Keratinocyte (primary cell): ENCODE results near the gene KRT4. TPM values are rescaled to one million over a fixed set of nuclear protein-coding genes. Genes with fewer than 3 reads are reported as not detected.
A peak's percentile ranks its signal among the peaks of the same experiment; 100 is the strongest.

Source experiments
- DNase-seq: peaks from one replicate; pipeline ENCODE4 v3.0.0-alpha.2; 2011; ENCODE audit warnings: low read depth, missing footprints, low spot score
- FAIRE-seq: peaks from 2 replicates; lab custom pipeline; 2011; peaks lifted over from hg19 to GRCh38; lab: Jason Lieb, UNC
- H2AFZ ChIP-seq: 2 replicates; pipeline ENCODE4 v1.6.0; 2012; ENCODE audit warnings: low read length, control low read depth, inconsistent platforms; ENCODE audit not compliant: control insufficient read depth
- H3K27ac ChIP-seq: 2 replicates; pipeline ENCODE4 v1.5.1; 2011; ENCODE audit warnings: low read length; ENCODE audit not compliant: control insufficient read depth, insufficient read depth
- H3K27me3 ChIP-seq: 3 replicates; pipeline ENCODE4 v1.6.0; 2011; ENCODE audit warnings: low read length; ENCODE audit not compliant: control insufficient read depth, insufficient read depth; ENCODE audit errors: extremely low read depth
- H3K36me3 ChIP-seq, 2 experiments: 2 replicates in 1 of 2; 3 replicates in 1 of 2; pipeline ENCODE4 v1.5.1; 2011; ENCODE audit warnings: low read length in 2 of 2, mild to moderate bottlenecking in 1 of 2; ENCODE audit not compliant: control insufficient read depth in 2 of 2, insufficient read depth in 2 of 2; ENCODE audit errors: extremely low read depth in 1 of 2
- H3K4me1 ChIP-seq: 3 replicates; pipeline ENCODE4 v1.5.1; 2011; ENCODE audit warnings: low read length; ENCODE audit not compliant: control insufficient read depth, insufficient read depth; ENCODE audit errors: extremely low read depth
- H3K4me2 ChIP-seq: 3 replicates; pipeline ENCODE4 v1.6.0; 2011; ENCODE audit warnings: low read depth, low read length; ENCODE audit not compliant: control insufficient read depth, insufficient read depth; ENCODE audit errors: extremely low read depth
- H3K4me3 ChIP-seq, 3 experiments: fragments of 200-600 bp in 1 of 3; sonication (generic) in 1 of 3; 2 replicates in 2 of 3; 3 replicates in 1 of 3; pipeline ENCODE4 v1.5.1; 2011 to 2016; ENCODE audit warnings: low read length in 3 of 3, mild to moderate bottlenecking in 3 of 3, control low read depth in 2 of 3, inconsistent platforms in 1 of 3, low read depth in 1 of 3, mixed read lengths in 1 of 3, mixed run types in 1 of 3, moderate library complexity in 1 of 3; ENCODE audit not compliant: control insufficient read depth in 2 of 3, insufficient read depth in 2 of 3; ENCODE audit errors: extremely low read depth in 1 of 3
- H3K79me2 ChIP-seq: 2 replicates; pipeline ENCODE4 v1.6.0; 2012; ENCODE audit warnings: low read length; ENCODE audit not compliant: control insufficient read depth, insufficient read depth
- H3K9ac ChIP-seq: 3 replicates; pipeline ENCODE4 v1.6.0; 2011; ENCODE audit warnings: low read length; ENCODE audit not compliant: control insufficient read depth, insufficient read depth; ENCODE audit errors: extremely low read depth
- H3K9me1 ChIP-seq: 3 replicates; pipeline ENCODE4 v1.6.0; 2011; ENCODE audit warnings: low read length; ENCODE audit not compliant: control insufficient read depth, insufficient read depth; ENCODE audit errors: extremely low read depth
- H3K9me3 ChIP-seq: 2 replicates; pipeline ENCODE4 v1.5.1; 2012; ENCODE audit warnings: low read depth, low read length; ENCODE audit not compliant: control insufficient read depth
- H4K20me1 ChIP-seq: 3 replicates; pipeline ENCODE4 v1.6.0; 2011; ENCODE audit warnings: low read length; ENCODE audit not compliant: control insufficient read depth, insufficient read depth; ENCODE audit errors: extremely low read depth
- EZH2 ChIP-seq: IDR thresholded peaks from one replicate; pipeline ENCODE4 v1.6.1; 2012; ENCODE audit warnings: inconsistent platforms, mild to moderate bottlenecking, low read length, moderate library complexity
- dilution Hi-C: fragments of 300-500 bp; cut with MboI; formaldehyde crosslinking; loops from one replicate; pipeline ENCODE4 v1.7.0; 2020; ENCODE audit warnings: low sequenced_read_pairs; ENCODE audit not compliant: extremely low pct_ligation_motif_present
- polyA plus RNA-seq, 5 experiments: library from polyadenylated mRNA; depleted of rRNA in 3 of 5; stranded (reverse) in 3 of 5; stranded (forward) in 1 of 5; unstranded in 1 of 5; fragments of >200 nt; gene quantifications; 1 replicate in 1 of 5; 2 replicates in 3 of 5; 3 replicates in 1 of 5; pipeline versions ENCODE4 v1.2.1 to v1.2.3, GENCODE V29; 2011 to 2012; ENCODE audit warnings: missing spikeins in 2 of 5, low read depth in 1 of 5, low replicate concordance in 1 of 5
- TF ChIP-seq, protein P1 (sequence below), 3 experiments: IDR thresholded peaks in 1 of 3; conservative IDR thresholded peaks in 1 of 3; optimal IDR thresholded peaks in 1 of 3; 2 replicates in 2 of 3; 3 replicates in 1 of 3; pipeline versions ENCODE3 to v1.5.1; 2011; ENCODE audit warnings: low read length in 3 of 3, mild to moderate bottlenecking in 3 of 3, moderate library complexity in 2 of 3, control low read depth in 1 of 3, inconsistent platforms in 1 of 3; ENCODE audit not compliant: insufficient read depth in 2 of 3; ENCODE audit errors: extremely low read depth in 1 of 3

Gene KRT4
- polyA plus RNA-seq, 1 donor (not counting 4 experiments of a cell fraction or from before 2014, with no cell fraction given), result 2.0 TPM

DNA sequence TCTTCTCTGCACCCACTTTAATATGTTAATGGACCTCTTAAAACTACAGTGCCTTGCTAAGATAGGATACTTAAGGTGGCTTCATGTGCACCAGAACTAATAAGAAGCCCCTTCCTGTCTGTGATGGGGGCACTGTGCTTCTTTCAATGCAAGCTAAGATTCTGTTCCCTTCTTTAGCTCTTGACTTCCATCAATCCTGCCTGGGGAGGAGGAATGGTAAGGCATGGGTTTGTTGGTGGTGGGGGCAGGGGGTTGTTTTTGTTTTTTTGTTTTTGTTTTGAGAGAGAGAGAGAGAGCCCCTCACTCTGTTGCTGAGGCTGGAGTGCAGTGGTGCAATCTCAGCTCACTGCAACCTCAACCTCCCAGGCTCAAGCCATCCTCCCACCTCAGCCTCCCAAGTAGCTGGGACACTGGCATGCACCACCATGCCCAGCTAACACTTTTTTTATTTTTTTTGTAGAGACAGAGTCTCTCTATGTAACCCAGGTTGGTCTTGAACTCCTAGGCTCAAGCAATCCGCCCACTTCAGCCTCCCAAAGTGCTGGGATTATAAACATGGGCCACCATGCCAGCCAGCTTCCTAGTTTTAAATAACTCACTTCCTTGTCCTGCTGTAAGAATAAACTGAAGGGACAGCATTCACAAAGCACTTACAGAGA is 13.5 kb downstream of the KRT4 start:
- H3K36me3 ChIP-seq, result no peaks in the 10 kb centered on the region
- no peak for TF ChIP-seq EZH2
- no peaks in the 10 kb centered on the region for H4K20me1 ChIP-seq
- DNase-seq, result no peak
- no peaks in the 10 kb centered on the region for H3K27me3 ChIP-seq
- H2AFZ ChIP-seq, result no peak overlapping the region
- no peaks in the 10 kb centered on the region for H3K9me3 ChIP-seq
- H3K27ac ChIP-seq, result no peak overlapping the region
- FAIRE-seq, result no peak
- peaks cover 27% of the 10 kb centered on the region for H3K4me1 ChIP-seq
- H3K4me3 ChIP-seq, result no peak overlapping the region
- H3K9ac ChIP-seq, result no peak overlapping the region
- H3K9me1 ChIP-seq, result no peaks in the 10 kb centered on the region
- H3K79me2 ChIP-seq, result no peaks in the 10 kb centered on the region
- H3K4me2 ChIP-seq, result no peak overlapping the region
- dilution Hi-C loops, result no loop called here

DNA sequence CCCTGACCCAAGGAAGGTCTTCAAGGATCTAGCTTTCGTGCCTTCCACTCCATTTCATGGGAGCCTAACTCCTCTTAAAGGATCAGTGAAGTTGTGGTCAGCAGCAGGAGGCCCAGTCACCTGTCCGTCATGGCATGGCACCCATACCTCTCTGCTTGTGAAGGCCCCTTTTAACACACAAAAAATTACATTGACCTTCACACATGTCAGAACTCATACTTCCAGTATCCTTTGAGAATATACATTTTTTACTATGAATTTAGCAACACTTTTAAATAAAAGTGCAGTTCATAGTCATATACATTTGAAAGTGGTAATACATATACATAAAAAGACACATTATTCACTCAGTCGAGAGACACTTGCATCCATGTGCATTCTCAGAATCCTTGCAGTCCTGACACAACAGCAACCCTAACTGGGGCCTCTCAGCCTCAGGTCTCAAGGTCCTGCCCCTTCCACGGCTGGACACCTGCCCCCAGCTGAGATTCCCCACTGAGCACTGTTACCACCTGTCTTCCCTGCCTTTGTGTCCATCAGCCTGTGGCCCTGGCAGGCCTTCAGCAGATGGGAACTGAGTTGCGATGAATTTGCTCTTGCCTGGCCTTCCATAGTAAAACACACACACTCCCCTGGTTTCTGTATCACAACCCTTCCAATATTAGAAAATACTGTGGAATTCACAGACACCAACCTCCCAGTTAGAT is 14.3 kb downstream of the KRT4 start:
- Histone ChIP-seq H3K27ac (no peak overlapping the region), H3K4me2 (peak overlapping the region; percentile 52)
- no peak for TF ChIP-seq EZH2
- TF ChIP-seq, protein P1, sequence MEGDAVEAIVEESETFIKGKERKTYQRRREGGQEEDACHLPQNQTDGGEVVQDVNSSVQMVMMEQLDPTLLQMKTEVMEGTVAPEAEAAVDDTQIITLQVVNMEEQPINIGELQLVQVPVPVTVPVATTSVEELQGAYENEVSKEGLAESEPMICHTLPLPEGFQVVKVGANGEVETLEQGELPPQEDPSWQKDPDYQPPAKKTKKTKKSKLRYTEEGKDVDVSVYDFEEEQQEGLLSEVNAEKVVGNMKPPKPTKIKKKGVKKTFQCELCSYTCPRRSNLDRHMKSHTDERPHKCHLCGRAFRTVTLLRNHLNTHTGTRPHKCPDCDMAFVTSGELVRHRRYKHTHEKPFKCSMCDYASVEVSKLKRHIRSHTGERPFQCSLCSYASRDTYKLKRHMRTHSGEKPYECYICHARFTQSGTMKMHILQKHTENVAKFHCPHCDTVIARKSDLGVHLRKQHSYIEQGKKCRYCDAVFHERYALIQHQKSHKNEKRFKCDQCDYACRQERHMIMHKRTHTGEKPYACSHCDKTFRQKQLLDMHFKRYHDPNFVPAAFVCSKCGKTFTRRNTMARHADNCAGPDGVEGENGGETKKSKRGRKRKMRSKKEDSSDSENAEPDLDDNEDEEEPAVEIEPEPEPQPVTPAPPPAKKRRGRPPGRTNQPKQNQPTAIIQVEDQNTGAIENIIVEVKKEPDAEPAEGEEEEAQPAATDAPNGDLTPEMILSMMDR (optimal IDR thresholded peaks at IDR 0.05 in 1 of 3, IDR thresholded peaks at IDR 0.05 in 1 of 3, conservative IDR thresholded peaks at IDR 0.05 in 1 of 3; ENCODE audit: extremely low read depth in 1 of 3, insufficient read depth in 2 of 3, low read length in 3 of 3), result no peak

More for the DNA sequence above, 14.3 kb downstream of the KRT4 start:
- Histone ChIP-seq H2AFZ (no peak overlapping the region), H3K4me3 (no peak overlapping the region), H3K9me3 (no peaks in the 10 kb centered on the region), H3K36me3 (no peaks in the 10 kb centered on the region), H3K9me1 (no peaks in the 10 kb centered on the region), H3K79me2 (no peaks in the 10 kb centered on the region), H3K9ac (no peak overlapping the region), H3K4me1 (peaks cover 31% of the 10 kb centered on the region), H3K27me3 (no peaks in the 10 kb centered on the region), H4K20me1 (no peaks in the 10 kb centered on the region)
- dilution Hi-C loops, result no loop called here
- DNase-seq (no peak), FAIRE-seq (no peak)
